SK-N-SH treated with all-trans-retinoic acid at 6 μM for 48 hours (cell line): Measurements from ENCODE around the gene STIM2.

Source experiments
- ATAC-seq: fragments of 200-7000 bp; cut with Tn5 transposase; 3 replicates; pipeline ENCODE4 v1.9.1; 2020; ENCODE audit warnings: mild to moderate bottlenecking, moderate library complexity
- ARNTL ChIP-seq: fragments of 450-650 bp; formaldehyde crosslinking; IDR thresholded peaks from 2 replicates; pipeline ENCODE4 v1.5.0; 2020; ENCODE audit warnings: low read depth, mild to moderate bottlenecking, moderate library complexity, borderline replicate concordance
- CSDC2 ChIP-seq: fragments of 250-450 bp; sonication (Bioruptor Pico); IDR thresholded peaks from 2 replicates; pipeline ENCODE4 v1.5.0; 2020; ENCODE audit warnings: mild to moderate bottlenecking, moderate library complexity
- GLIS3 ChIP-seq: fragments of 250-450 bp; sonication (Bioruptor Pico); IDR thresholded peaks from 2 replicates; pipeline ENCODE4 v1.5.0; 2020; ENCODE audit warnings: mild to moderate bottlenecking, moderate library complexity
- OSR1 ChIP-seq: fragments of 250-450 bp; sonication (Bioruptor Pico); IDR thresholded peaks from 2 replicates; pipeline ENCODE4 v1.8.0; 2022; ENCODE audit warnings: moderate library complexity, mild to moderate bottlenecking, inconsistent platforms
- PPARA ChIP-seq: fragments of 250-450 bp; sonication (Bioruptor Pico); IDR thresholded peaks from 2 replicates; pipeline ENCODE4 v1.5.0; 2020; ENCODE audit warnings: mild to moderate bottlenecking, borderline replicate concordance
- RARB ChIP-seq: fragments of 250-450 bp; sonication (Bioruptor Pico); IDR thresholded peaks from 2 replicates; pipeline ENCODE4 v1.8.0; 2021; ENCODE audit warnings: mild to moderate bottlenecking, moderate library complexity
- SNAI2 ChIP-seq: fragments of 250-450 bp; sonication (Bioruptor Pico); IDR thresholded peaks from 2 replicates; pipeline ENCODE4 v1.5.0; 2020; ENCODE audit warnings: mild to moderate bottlenecking, moderate library complexity
- TCF4 ChIP-seq: fragments of 250-450 bp; sonication (Bioruptor Pico); IDR thresholded peaks from 2 replicates; pipeline ENCODE4 v1.8.0; 2021; ENCODE audit warnings: mild to moderate bottlenecking, moderate library complexity, borderline replicate concordance
- TOX ChIP-seq: fragments of 250-450 bp; sonication (Bioruptor Pico); IDR thresholded peaks from 2 replicates; pipeline ENCODE4 v1.8.0; 2021; ENCODE audit warnings: mild to moderate bottlenecking, moderate library complexity, borderline replicate concordance
- ZC3H10 ChIP-seq: fragments of 250-450 bp; sonication (Bioruptor Pico); IDR thresholded peaks from 2 replicates; pipeline ENCODE4 v1.5.1; 2021; ENCODE audit warnings: mild to moderate bottlenecking, moderate library complexity
- ZFP30 ChIP-seq: fragments of 450-650 bp; formaldehyde crosslinking; IDR thresholded peaks from 2 replicates; pipeline ENCODE4 v1.5.0; 2022; ENCODE audit warnings: mild to moderate bottlenecking, moderate library complexity
- ZNF565 ChIP-seq: fragments of 450-650 bp; formaldehyde crosslinking; conservative IDR thresholded peaks from 2 replicates; pipeline ENCODE4 v1.5.0; 2020; ENCODE audit warnings: low read depth, mild to moderate bottlenecking, moderate library complexity
- ZNF70 ChIP-seq: fragments of 450-650 bp; formaldehyde crosslinking; IDR thresholded peaks from 2 replicates; pipeline ENCODE4 v1.5.0; 2020; ENCODE audit warnings: mild to moderate bottlenecking, moderate library complexity
- ZNF8 ChIP-seq: fragments of 450-650 bp; formaldehyde crosslinking; IDR thresholded peaks from 2 replicates; pipeline ENCODE4 v1.5.0; 2020; ENCODE audit warnings: mild to moderate bottlenecking, moderate library complexity
- TF ChIP-seq, protein P1 (sequence below): fragments of 250-450 bp; sonication (Bioruptor Pico); IDR thresholded peaks from 2 replicates; pipeline ENCODE4 v1.5.1; 2020; ENCODE audit warnings: low read depth, mild to moderate bottlenecking, moderate library complexity
- TF ChIP-seq, protein P2 (sequence below): fragments of 250-450 bp; sonication (Bioruptor Pico); IDR thresholded peaks from 2 replicates; pipeline ENCODE4 v1.5.0; 2020; ENCODE audit warnings: mild to moderate bottlenecking, moderate library complexity
- TF ChIP-seq, protein P3 (sequence below): fragments of 250-450 bp; sonication (Bioruptor Pico); IDR thresholded peaks from 2 replicates; pipeline ENCODE4 v1.8.0; 2020; ENCODE audit warnings: mild to moderate bottlenecking, moderate library complexity, borderline replicate concordance
- TF ChIP-seq, protein P4 (sequence below): fragments of 250-450 bp; sonication (Bioruptor Pico); IDR thresholded peaks from 2 replicates; pipeline ENCODE4 v1.8.0; 2021; ENCODE audit warnings: low read depth, mild to moderate bottlenecking, moderate library complexity, borderline replicate concordance
- TF ChIP-seq, protein P5 (sequence below): fragments of 250-450 bp; sonication (Bioruptor Pico); IDR thresholded peaks from 2 replicates; pipeline ENCODE4 v1.5.1; 2021; ENCODE audit warnings: mild to moderate bottlenecking, moderate library complexity

STIM2 gene

DNA sequence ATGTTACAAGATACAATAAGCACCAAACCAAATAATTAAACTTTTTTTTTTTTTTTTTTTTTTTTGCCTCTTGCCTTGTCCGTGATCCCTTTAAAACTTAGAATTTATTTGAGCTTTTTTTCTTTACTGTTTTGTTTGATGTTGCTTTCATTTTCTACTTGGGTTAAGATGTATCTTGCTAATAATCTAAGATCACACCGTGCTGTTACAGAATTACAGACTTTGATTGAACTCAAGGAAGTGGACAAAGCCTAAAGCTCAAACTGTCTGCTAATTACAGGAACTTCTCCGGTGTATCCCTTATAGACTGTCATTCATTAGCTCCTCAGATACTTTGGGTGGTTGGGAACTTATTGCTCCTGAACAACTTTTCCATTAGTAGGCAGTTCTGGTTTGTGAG lies 26.5 kb downstream of the STIM2 start:
- no peak for ATAC-seq
- TF ChIP-seq OSR1 (CRISPR knock-in tag) (no peak), ZNF8 (CRISPR knock-in tag) (no peak), RARB (CRISPR knock-in tag) (no peak), CSDC2 (no peak), PPARA (no peak), ZC3H10 (no peak), TOX (no peak)

DNA sequence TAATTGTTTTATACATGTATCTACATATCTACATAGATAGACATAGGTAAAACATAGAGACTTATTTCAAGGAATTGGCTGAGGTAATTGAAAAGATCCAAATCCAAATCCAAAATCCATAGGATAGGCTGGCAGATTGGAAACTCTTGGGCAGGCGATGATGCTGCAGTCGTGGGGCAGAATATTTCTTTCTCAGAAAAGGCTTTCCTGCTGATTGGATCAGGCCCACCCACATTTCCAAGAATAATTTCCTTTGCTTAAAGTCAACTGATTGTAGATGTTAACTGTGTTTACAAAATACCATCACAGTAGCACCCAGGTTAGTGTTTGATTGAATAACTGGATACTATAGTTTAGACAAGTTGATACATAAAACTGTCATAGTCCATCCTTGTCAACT lies 27.2 kb downstream of the STIM2 start:
- no peak for ATAC-seq
- TF ChIP-seq, protein P1, sequence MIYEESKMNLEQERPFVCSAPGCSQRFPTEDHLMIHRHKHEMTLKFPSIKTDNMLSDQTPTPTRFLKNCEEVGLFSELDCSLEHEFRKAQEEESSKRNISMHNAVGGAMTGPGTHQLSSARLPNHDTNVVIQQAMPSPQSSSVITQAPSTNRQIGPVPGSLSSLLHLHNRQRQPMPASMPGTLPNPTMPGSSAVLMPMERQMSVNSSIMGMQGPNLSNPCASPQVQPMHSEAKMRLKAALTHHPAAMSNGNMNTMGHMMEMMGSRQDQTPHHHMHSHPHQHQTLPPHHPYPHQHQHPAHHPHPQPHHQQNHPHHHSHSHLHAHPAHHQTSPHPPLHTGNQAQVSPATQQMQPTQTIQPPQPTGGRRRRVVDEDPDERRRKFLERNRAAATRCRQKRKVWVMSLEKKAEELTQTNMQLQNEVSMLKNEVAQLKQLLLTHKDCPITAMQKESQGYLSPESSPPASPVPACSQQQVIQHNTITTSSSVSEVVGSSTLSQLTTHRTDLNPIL (CRISPR knock-in tag) = no peak
- no peak for TF ChIP-seq CSDC2
- TF ChIP-seq, protein P2, sequence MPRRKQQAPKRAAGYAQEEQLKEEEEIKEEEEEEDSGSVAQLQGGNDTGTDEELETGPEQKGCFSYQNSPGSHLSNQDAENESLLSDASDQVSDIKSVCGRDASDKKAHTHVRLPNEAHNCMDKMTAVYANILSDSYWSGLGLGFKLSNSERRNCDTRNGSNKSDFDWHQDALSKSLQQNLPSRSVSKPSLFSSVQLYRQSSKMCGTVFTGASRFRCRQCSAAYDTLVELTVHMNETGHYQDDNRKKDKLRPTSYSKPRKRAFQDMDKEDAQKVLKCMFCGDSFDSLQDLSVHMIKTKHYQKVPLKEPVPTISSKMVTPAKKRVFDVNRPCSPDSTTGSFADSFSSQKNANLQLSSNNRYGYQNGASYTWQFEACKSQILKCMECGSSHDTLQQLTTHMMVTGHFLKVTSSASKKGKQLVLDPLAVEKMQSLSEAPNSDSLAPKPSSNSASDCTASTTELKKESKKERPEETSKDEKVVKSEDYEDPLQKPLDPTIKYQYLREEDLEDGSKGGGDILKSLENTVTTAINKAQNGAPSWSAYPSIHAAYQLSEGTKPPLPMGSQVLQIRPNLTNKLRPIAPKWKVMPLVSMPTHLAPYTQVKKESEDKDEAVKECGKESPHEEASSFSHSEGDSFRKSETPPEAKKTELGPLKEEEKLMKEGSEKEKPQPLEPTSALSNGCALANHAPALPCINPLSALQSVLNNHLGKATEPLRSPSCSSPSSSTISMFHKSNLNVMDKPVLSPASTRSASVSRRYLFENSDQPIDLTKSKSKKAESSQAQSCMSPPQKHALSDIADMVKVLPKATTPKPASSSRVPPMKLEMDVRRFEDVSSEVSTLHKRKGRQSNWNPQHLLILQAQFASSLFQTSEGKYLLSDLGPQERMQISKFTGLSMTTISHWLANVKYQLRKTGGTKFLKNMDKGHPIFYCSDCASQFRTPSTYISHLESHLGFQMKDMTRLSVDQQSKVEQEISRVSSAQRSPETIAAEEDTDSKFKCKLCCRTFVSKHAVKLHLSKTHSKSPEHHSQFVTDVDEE (CRISPR knock-in tag) = no peak
- TF ChIP-seq, all 23 proteins: peak for 0

DNA sequence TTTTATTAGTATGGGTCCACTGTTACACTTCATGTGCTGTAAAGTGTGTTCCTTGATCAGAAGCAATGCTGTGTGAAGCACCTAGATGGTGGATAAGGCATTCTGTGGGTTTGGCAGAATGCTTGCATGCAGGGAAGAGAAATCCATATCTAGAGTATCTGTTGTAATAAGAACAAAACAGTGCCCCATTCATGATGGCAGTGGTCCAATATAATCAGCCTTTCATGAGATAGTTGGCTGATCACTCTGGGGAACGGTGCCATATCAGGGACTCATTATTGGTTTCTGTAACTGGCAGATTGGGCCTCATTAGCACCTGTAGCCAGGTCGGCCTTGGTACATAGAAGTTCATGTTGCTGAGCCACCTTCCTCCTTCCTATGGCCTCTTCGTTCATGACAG lies 28.7 kb downstream of the STIM2 start:
- no peak for ATAC-seq
- TF ChIP-seq, protein P3, sequence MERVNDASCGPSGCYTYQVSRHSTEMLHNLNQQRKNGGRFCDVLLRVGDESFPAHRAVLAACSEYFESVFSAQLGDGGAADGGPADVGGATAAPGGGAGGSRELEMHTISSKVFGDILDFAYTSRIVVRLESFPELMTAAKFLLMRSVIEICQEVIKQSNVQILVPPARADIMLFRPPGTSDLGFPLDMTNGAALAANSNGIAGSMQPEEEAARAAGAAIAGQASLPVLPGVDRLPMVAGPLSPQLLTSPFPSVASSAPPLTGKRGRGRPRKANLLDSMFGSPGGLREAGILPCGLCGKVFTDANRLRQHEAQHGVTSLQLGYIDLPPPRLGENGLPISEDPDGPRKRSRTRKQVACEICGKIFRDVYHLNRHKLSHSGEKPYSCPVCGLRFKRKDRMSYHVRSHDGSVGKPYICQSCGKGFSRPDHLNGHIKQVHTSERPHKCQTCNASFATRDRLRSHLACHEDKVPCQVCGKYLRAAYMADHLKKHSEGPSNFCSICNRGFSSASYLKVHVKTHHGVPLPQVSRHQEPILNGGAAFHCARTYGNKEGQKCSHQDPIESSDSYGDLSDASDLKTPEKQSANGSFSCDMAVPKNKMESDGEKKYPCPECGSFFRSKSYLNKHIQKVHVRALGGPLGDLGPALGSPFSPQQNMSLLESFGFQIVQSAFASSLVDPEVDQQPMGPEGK = no peak
- TF ChIP-seq RARB (CRISPR knock-in tag) (no peak), TCF4 (CRISPR knock-in tag) (no peak), ZFP30 (CRISPR knock-in tag) (no peak), GLIS3 (no peak), CSDC2 (no peak), ARNTL (CRISPR knock-in tag) (no peak), ZC3H10 (no peak), OSR1 (CRISPR knock-in tag) (no peak), PPARA (no peak), SNAI2 (CRISPR knock-in tag) (no peak), ZNF8 (CRISPR knock-in tag) (no peak), ZNF565 (no peak), ZNF70 (CRISPR knock-in tag) (no peak)
- TF ChIP-seq, protein P1 (CRISPR knock-in tag) = no peak
- TF ChIP-seq, protein P2 (CRISPR knock-in tag) = no peak
- TF ChIP-seq, protein P4, sequence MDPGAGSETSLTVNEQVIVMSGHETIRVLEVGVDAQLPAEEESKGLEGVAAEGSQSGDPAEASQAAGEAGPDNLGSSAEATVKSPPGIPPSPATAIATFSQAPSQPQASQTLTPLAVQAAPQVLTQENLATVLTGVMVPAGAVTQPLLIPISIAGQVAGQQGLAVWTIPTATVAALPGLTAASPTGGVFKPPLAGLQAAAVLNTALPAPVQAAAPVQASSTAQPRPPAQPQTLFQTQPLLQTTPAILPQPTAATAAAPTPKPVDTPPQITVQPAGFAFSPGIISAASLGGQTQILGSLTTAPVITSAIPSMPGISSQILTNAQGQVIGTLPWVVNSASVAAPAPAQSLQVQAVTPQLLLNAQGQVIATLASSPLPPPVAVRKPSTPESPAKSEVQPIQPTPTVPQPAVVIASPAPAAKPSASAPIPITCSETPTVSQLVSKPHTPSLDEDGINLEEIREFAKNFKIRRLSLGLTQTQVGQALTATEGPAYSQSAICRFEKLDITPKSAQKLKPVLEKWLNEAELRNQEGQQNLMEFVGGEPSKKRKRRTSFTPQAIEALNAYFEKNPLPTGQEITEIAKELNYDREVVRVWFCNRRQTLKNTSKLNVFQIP = no peak
- TF ChIP-seq, protein P5, sequence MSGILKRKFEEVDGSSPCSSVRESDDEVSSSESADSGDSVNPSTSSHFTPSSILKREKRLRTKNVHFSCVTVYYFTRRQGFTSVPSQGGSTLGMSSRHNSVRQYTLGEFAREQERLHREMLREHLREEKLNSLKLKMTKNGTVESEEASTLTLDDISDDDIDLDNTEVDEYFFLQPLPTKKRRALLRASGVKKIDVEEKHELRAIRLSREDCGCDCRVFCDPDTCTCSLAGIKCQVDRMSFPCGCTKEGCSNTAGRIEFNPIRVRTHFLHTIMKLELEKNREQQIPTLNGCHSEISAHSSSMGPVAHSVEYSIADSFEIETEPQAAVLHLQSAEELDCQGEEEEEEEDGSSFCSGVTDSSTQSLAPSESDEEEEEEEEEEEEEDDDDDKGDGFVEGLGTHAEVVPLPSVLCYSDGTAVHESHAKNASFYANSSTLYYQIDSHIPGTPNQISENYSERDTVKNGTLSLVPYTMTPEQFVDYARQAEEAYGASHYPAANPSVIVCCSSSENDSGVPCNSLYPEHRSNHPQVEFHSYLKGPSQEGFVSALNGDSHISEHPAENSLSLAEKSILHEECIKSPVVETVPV (CRISPR knock-in tag) = no peak
- TF ChIP-seq, all 23 proteins: peak for 0
